ENCODE data around the gene C5orf63. TPM values are rescaled to one million over a fixed set of nuclear protein-coding genes. Genes with fewer than 3 reads are reported as not detected.

The C5orf63 gene
- total RNA-seq, 1 experiment from 2014 or later, result 1.2 TPM

DNA sequence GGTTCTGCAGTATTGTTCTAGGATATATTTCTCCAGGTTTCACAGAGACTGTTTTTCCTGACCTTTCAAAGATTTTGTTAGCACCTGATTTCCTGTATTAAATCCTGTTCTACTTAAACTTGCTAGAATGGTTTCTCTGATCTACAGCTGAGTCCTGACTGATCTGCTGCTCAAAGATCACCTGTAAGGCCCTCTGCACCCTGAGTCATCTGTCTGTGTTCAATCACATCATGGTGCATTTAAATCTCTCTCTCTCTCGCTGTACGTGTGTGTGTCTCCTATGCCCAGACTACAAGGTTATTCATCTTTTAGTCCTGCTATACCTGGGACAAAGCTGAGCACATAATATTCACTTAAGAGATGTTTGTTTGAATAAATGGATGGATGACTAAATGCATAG, 13.3 kb upstream of the C5orf63 start:
- no CpG with 5 or more reads among the region's 2 CpGs for WGBS (ENCODE audit: extremely low coverage, insufficient read length, low lambda C conversion rate)

More for the DNA sequence above, 13.3 kb upstream of the C5orf63 start:
- Histone ChIP-seq H4K8ac (replicated peaks; ENCODE audit: insufficient read length, low read depth, low read length) (no peak overlapping the region), H2BK120ac (ENCODE audit: low read depth, low read length, poor library complexity, severe bottlenecking) (no peak overlapping the region), H3K4me1 (ENCODE audit: insufficient read depth, low read length) (peaks cover 8% of the 10 kb centered on the region; the same call in 1 of the 2 replicates), H3K9me3 (ENCODE audit: control insufficient read depth, low read depth, low read length) (no peaks in the 10 kb centered on the region), H3K4ac (ENCODE audit: low read depth, low read length) (no peak overlapping the region), H2BK20ac (ENCODE audit: low read depth, low read length, poor library complexity, severe bottlenecking) (no peak overlapping the region), H2BK15ac (ENCODE audit: low read depth, low read length) (no peak overlapping the region), H4K20me1 (ENCODE audit: control insufficient read depth, insufficient read depth, insufficient read length) (no peaks in the 10 kb centered on the region), H3K9ac (ENCODE audit: extremely low read depth, insufficient read length, low read length) (no peak overlapping the region), H3K14ac (ENCODE audit: insufficient read depth, low read length) (no peak overlapping the region), H2AFZ (ENCODE audit: low read length) (no peak overlapping the region), H3K56ac (ENCODE audit: insufficient read length, low read depth, low read length) (no peak overlapping the region), H3K79me2 (ENCODE audit: insufficient read depth, low read length) (no peaks in the 10 kb centered on the region), H4K5ac (ENCODE audit: insufficient read length, low read depth, low read length) (no peak overlapping the region), H2AK5ac (ENCODE audit: insufficient read length, low read length) (no peak overlapping the region), H3K27me3 (ENCODE audit: insufficient read depth, low read length) (no peaks in the 10 kb centered on the region; the same call in 1 of the 2 replicates), H3K23ac (ENCODE audit: insufficient read length, low read depth, low read length) (no peak overlapping the region), H2BK12ac (ENCODE audit: insufficient read length, low read depth, low read length) (no peak overlapping the region), H2BK5ac (ENCODE audit: insufficient read length, low read length) (no peak overlapping the region), H3T11ph (ENCODE audit: low read length) (no peak overlapping the region), H4K91ac (ENCODE audit: insufficient read length, low read depth, low read length) (no peak overlapping the region), H3K79me1 (ENCODE audit: insufficient read depth, low read depth, low read length, poor library complexity, severe bottlenecking) (no peaks in the 10 kb centered on the region), H3K4me2 (ENCODE audit: insufficient read depth, insufficient read length, low read length) (no peak overlapping the region), H3K27ac (ENCODE audit: insufficient read length, low read depth, low read length) (no peak overlapping the region), H3K18ac (ENCODE audit: insufficient read length, low read depth, low read length) (no peak overlapping the region), H3K23me2 (ENCODE audit: insufficient read length, low read depth, low read length, poor library complexity, severe bottlenecking) (no peaks in the 10 kb centered on the region)
- Mint-ChIP-seq H3K4me3 (no peak overlapping the region), H3K27me3 (ENCODE audit: low read depth) (no peaks in the 10 kb centered on the region), H3K27ac (no peak overlapping the region; a peak in 1 of 7 replicates), H3K36me3 (ENCODE audit: insufficient read depth in 1 of 3, low read depth in 3 of 3) (no peaks in the 10 kb centered on the region), H3K4me1 (peaks cover 19 to 31% of the 10 kb centered on the region in 2 experiments), H3K9me3 (no peaks in the 10 kb centered on the region; a peak in 1 of 5 replicates)
- DNase-seq, result no peak
- TF ChIP-seq, protein P1, sequence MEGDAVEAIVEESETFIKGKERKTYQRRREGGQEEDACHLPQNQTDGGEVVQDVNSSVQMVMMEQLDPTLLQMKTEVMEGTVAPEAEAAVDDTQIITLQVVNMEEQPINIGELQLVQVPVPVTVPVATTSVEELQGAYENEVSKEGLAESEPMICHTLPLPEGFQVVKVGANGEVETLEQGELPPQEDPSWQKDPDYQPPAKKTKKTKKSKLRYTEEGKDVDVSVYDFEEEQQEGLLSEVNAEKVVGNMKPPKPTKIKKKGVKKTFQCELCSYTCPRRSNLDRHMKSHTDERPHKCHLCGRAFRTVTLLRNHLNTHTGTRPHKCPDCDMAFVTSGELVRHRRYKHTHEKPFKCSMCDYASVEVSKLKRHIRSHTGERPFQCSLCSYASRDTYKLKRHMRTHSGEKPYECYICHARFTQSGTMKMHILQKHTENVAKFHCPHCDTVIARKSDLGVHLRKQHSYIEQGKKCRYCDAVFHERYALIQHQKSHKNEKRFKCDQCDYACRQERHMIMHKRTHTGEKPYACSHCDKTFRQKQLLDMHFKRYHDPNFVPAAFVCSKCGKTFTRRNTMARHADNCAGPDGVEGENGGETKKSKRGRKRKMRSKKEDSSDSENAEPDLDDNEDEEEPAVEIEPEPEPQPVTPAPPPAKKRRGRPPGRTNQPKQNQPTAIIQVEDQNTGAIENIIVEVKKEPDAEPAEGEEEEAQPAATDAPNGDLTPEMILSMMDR (conservative IDR thresholded peaks at IDR 0.05), result no peak

Measured in H9 (cell line).